SK-N-MC (cell line): Measurements from ENCODE around the gene CLEC18C.
"Not testable (repeated sequence)": the region's sequence is repeated elsewhere in the genome, so short reads cannot be mapped to it uniquely, and the experiment has no call there.

Experiments used
- EZH2 ChIP-seq: fragments of 200-600 bp; sonication (generic); IDR thresholded peaks from one replicate; pipeline ENCODE4 v1.6.1; 2017; ENCODE audit warnings: antibody characterized with exemption
- FOXP2 ChIP-seq: optimal IDR thresholded peaks from 2 replicates; pipeline ENCODE3; 2011; ENCODE audit warnings: mild to moderate bottlenecking, moderate library complexity; ENCODE audit not compliant: insufficient read depth; ENCODE audit errors: extremely low read length, control extremely low read depth
- POLR2AphosphoS5 ChIP-seq: IDR thresholded peaks from 2 replicates; pipeline ENCODE4 v1.6.1; 2012; ENCODE audit warnings: mild to moderate bottlenecking, low read depth, low read length, borderline replicate concordance

DNA sequence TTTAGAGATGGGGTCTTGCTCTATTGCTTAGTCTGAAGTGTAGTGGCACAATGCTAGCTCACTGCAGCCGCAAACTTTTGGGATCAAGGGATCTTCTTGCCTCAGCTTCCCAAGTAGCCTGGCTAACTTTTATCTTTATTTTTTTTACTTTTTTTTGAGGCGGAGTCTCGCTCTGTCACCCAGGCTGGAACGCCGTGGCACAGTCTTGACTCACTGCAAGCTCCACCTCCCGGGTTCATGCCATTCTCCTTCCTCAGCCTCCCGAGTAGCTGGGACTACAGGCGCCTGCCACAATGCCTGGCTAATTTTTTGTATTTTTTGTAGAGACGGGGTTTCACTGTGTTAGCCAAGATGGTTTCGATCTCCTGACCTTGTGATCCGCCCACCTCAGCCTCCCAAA lies 47.4 kb upstream of the CLEC18C start:
- TF ChIP-seq POLR2AphosphoS5, EZH2, FOXP2: not testable (repeated sequence)
